SK-N-SH treated with all-trans-retinoic acid at 6 μM for 48 hours (cell line): Measurements from ENCODE around the gene ANO9.

Experiments
- ATAC-seq: fragments of 200-7000 bp; cut with Tn5 transposase; 3 replicates; pipeline ENCODE4 v1.9.1; 2020; ENCODE audit warnings: mild to moderate bottlenecking, moderate library complexity
- BACH2 ChIP-seq: fragments of 250-450 bp; sonication (Bioruptor Pico); IDR thresholded peaks from 2 replicates; pipeline ENCODE4 v1.9.0; 2021; ENCODE audit warnings: mild to moderate bottlenecking, borderline replicate concordance
- ESRRG ChIP-seq: fragments of 250-450 bp; sonication (Bioruptor Pico); IDR thresholded peaks from 2 replicates; pipeline ENCODE4 v1.6.1; 2021; ENCODE audit warnings: mild to moderate bottlenecking
- GLIS3 ChIP-seq: fragments of 250-450 bp; sonication (Bioruptor Pico); IDR thresholded peaks from 2 replicates; pipeline ENCODE4 v1.5.0; 2020; ENCODE audit warnings: mild to moderate bottlenecking, moderate library complexity
- OSR1 ChIP-seq: fragments of 250-450 bp; sonication (Bioruptor Pico); IDR thresholded peaks from 2 replicates; pipeline ENCODE4 v1.8.0; 2022; ENCODE audit warnings: moderate library complexity, mild to moderate bottlenecking, inconsistent platforms
- RARB ChIP-seq: fragments of 250-450 bp; sonication (Bioruptor Pico); IDR thresholded peaks from 2 replicates; pipeline ENCODE4 v1.8.0; 2021; ENCODE audit warnings: mild to moderate bottlenecking, moderate library complexity
- SNAI2 ChIP-seq: fragments of 250-450 bp; sonication (Bioruptor Pico); IDR thresholded peaks from 2 replicates; pipeline ENCODE4 v1.5.0; 2020; ENCODE audit warnings: mild to moderate bottlenecking, moderate library complexity
- TCF4 ChIP-seq: fragments of 250-450 bp; sonication (Bioruptor Pico); IDR thresholded peaks from 2 replicates; pipeline ENCODE4 v1.8.0; 2021; ENCODE audit warnings: mild to moderate bottlenecking, moderate library complexity, borderline replicate concordance
- TOX ChIP-seq: fragments of 250-450 bp; sonication (Bioruptor Pico); IDR thresholded peaks from 2 replicates; pipeline ENCODE4 v1.8.0; 2021; ENCODE audit warnings: mild to moderate bottlenecking, moderate library complexity, borderline replicate concordance
- ZC3H10 ChIP-seq: fragments of 250-450 bp; sonication (Bioruptor Pico); IDR thresholded peaks from 2 replicates; pipeline ENCODE4 v1.5.1; 2021; ENCODE audit warnings: mild to moderate bottlenecking, moderate library complexity
- ZFP3 ChIP-seq: fragments of 250-450 bp; sonication (Bioruptor Pico); IDR thresholded peaks from 2 replicates; pipeline ENCODE4 v1.5.0; 2020; ENCODE audit warnings: mild to moderate bottlenecking, moderate library complexity
- ZFP30 ChIP-seq: fragments of 450-650 bp; formaldehyde crosslinking; IDR thresholded peaks from 2 replicates; pipeline ENCODE4 v1.5.0; 2022; ENCODE audit warnings: mild to moderate bottlenecking, moderate library complexity
- ZNF70 ChIP-seq: fragments of 450-650 bp; formaldehyde crosslinking; IDR thresholded peaks from 2 replicates; pipeline ENCODE4 v1.5.0; 2020; ENCODE audit warnings: mild to moderate bottlenecking, moderate library complexity
- TF ChIP-seq, protein P1 (sequence below): fragments of 250-450 bp; sonication (Bioruptor Pico); IDR thresholded peaks from 2 replicates; pipeline ENCODE4 v1.8.0; 2020; ENCODE audit warnings: mild to moderate bottlenecking, moderate library complexity, borderline replicate concordance
- TF ChIP-seq, protein P2 (sequence below): fragments of 250-450 bp; sonication (Bioruptor Pico); IDR thresholded peaks from 2 replicates; pipeline ENCODE4 v1.5.1; 2020; ENCODE audit warnings: low read depth, mild to moderate bottlenecking, moderate library complexity
- TF ChIP-seq, protein P3 (sequence below): fragments of 250-450 bp; sonication (Bioruptor Pico); IDR thresholded peaks from 2 replicates; pipeline ENCODE4 v1.5.0; 2020; ENCODE audit warnings: mild to moderate bottlenecking, moderate library complexity
- TF ChIP-seq, protein P4 (sequence below): fragments of 250-450 bp; sonication (Bioruptor Pico); IDR thresholded peaks from 2 replicates; pipeline ENCODE4 v1.8.0; 2021; ENCODE audit warnings: low read depth, mild to moderate bottlenecking, moderate library complexity, borderline replicate concordance
- TF ChIP-seq, protein P5 (sequence below): fragments of 250-450 bp; sonication (Bioruptor Pico); IDR thresholded peaks from 2 replicates; pipeline ENCODE4 v1.5.1; 2021; ENCODE audit warnings: mild to moderate bottlenecking, moderate library complexity

The ANO9 gene

DNA sequence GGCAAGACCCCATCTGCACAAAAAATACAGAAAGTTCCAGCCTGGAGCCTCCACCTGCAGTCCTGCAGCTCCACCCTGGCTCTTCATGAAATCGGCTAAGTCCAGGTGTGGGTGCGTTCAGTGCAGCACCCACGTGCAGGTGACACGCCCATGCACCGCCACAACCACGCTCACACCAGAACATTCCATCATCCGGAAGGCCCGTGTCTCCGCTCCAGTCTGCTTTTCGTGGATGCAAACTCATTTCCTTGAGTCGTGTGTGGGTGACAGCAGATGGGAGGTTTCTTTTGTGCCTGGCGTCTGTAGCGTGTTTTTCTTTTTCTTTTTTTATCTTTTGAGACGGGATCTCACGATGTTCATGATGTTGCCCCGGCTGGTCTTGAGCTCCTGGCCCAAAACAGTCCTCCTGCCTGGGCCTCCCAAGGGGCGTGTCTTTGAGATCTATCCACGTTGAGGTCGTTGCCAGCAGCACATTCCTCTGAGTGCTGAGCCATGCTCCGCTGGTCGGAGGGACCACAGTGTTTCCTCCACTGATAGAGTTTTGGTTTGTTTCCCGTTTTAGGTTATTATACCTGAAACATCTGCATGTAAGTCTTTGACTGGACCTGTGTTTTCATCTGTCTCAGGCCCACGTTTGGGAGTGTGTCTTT, 15.4 kb upstream of the ANO9 start:
- TF ChIP-seq SNAI2 (CRISPR knock-in tag) (no peak), ESRRG (CRISPR knock-in tag) (no peak), TOX (CRISPR knock-in tag) (no peak), OSR1 (CRISPR knock-in tag) (no peak), ZNF70 (CRISPR knock-in tag) (no peak), ZC3H10 (CRISPR knock-in tag) (no peak), RARB (CRISPR knock-in tag) (no peak), ZFP3 (CRISPR knock-in tag) (no peak), GLIS3 (CRISPR knock-in tag) (no peak)
- TF ChIP-seq, protein P1, sequence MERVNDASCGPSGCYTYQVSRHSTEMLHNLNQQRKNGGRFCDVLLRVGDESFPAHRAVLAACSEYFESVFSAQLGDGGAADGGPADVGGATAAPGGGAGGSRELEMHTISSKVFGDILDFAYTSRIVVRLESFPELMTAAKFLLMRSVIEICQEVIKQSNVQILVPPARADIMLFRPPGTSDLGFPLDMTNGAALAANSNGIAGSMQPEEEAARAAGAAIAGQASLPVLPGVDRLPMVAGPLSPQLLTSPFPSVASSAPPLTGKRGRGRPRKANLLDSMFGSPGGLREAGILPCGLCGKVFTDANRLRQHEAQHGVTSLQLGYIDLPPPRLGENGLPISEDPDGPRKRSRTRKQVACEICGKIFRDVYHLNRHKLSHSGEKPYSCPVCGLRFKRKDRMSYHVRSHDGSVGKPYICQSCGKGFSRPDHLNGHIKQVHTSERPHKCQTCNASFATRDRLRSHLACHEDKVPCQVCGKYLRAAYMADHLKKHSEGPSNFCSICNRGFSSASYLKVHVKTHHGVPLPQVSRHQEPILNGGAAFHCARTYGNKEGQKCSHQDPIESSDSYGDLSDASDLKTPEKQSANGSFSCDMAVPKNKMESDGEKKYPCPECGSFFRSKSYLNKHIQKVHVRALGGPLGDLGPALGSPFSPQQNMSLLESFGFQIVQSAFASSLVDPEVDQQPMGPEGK (CRISPR knock-in tag) = no peak
- TF ChIP-seq, protein P2, sequence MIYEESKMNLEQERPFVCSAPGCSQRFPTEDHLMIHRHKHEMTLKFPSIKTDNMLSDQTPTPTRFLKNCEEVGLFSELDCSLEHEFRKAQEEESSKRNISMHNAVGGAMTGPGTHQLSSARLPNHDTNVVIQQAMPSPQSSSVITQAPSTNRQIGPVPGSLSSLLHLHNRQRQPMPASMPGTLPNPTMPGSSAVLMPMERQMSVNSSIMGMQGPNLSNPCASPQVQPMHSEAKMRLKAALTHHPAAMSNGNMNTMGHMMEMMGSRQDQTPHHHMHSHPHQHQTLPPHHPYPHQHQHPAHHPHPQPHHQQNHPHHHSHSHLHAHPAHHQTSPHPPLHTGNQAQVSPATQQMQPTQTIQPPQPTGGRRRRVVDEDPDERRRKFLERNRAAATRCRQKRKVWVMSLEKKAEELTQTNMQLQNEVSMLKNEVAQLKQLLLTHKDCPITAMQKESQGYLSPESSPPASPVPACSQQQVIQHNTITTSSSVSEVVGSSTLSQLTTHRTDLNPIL = no peak
- TF ChIP-seq, protein P3, sequence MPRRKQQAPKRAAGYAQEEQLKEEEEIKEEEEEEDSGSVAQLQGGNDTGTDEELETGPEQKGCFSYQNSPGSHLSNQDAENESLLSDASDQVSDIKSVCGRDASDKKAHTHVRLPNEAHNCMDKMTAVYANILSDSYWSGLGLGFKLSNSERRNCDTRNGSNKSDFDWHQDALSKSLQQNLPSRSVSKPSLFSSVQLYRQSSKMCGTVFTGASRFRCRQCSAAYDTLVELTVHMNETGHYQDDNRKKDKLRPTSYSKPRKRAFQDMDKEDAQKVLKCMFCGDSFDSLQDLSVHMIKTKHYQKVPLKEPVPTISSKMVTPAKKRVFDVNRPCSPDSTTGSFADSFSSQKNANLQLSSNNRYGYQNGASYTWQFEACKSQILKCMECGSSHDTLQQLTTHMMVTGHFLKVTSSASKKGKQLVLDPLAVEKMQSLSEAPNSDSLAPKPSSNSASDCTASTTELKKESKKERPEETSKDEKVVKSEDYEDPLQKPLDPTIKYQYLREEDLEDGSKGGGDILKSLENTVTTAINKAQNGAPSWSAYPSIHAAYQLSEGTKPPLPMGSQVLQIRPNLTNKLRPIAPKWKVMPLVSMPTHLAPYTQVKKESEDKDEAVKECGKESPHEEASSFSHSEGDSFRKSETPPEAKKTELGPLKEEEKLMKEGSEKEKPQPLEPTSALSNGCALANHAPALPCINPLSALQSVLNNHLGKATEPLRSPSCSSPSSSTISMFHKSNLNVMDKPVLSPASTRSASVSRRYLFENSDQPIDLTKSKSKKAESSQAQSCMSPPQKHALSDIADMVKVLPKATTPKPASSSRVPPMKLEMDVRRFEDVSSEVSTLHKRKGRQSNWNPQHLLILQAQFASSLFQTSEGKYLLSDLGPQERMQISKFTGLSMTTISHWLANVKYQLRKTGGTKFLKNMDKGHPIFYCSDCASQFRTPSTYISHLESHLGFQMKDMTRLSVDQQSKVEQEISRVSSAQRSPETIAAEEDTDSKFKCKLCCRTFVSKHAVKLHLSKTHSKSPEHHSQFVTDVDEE (CRISPR knock-in tag) = no peak
- TF ChIP-seq, all 23 proteins: peak for 0

DNA sequence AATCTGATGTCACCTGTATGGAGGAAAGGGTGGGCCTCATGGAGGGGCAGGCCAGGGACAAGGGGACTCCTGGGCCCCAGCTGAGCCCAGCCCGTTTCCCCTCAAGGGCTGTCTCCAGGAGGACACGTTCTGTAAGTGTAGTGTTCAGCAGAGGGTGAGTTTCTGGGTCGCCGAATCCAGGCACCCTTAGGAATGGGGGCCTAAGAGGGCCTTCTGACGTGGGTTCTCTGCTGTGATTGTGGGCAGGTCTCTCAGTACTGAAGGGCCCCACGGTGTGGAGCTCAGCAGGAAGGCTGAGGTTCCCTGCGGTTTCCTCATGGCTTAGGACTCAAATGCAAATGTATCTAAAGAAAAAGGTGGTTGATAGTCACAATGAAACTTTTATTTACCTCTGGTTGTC, 14.7 kb upstream of the ANO9 start:
- no peak for TF ChIP-seq TCF4 (CRISPR knock-in tag)
- no peak for TF ChIP-seq GLIS3 (CRISPR knock-in tag)
- TF ChIP-seq ZFP30 (CRISPR knock-in tag) = no peak
- ATAC-seq = no peak

More for the DNA sequence above, 15.4 kb upstream of the ANO9 start:
- no peak for ATAC-seq

DNA sequence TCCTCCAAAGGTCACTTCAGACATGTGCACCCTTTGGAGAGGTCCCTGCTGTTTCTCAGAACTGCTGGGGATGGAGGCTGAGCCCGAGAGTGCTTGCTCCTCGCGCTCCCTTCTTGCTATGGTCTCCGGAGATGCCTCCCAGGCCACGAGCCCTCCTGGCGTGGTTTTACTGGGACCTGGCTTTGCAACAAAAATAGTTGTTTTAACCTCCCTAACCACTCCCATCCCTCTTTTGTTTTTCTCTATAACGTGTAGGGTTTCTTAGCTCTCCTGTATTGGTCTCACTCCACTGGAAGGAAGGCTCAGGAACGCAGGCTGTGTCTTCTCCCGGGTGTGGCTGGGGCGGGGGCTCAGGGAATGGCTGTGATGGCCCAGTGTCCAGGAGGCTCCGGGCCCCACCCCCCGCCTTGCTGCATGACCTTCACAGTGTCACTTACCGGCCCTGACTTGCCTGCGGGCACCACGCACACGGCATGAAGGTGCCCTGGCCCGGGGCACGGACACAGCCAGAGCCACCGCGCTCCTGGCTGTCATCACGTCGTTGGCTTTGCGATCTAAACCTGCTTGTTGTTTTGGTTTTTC, 13.8 kb upstream of the ANO9 start:
- TF ChIP-seq, protein P4, sequence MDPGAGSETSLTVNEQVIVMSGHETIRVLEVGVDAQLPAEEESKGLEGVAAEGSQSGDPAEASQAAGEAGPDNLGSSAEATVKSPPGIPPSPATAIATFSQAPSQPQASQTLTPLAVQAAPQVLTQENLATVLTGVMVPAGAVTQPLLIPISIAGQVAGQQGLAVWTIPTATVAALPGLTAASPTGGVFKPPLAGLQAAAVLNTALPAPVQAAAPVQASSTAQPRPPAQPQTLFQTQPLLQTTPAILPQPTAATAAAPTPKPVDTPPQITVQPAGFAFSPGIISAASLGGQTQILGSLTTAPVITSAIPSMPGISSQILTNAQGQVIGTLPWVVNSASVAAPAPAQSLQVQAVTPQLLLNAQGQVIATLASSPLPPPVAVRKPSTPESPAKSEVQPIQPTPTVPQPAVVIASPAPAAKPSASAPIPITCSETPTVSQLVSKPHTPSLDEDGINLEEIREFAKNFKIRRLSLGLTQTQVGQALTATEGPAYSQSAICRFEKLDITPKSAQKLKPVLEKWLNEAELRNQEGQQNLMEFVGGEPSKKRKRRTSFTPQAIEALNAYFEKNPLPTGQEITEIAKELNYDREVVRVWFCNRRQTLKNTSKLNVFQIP = no peak
- TF ChIP-seq TCF4 (CRISPR knock-in tag) (no peak), ZC3H10 (CRISPR knock-in tag) (no peak), BACH2 (CRISPR knock-in tag) (no peak), ESRRG (CRISPR knock-in tag) (no peak), ZNF70 (CRISPR knock-in tag) (no peak), TOX (CRISPR knock-in tag) (no peak)
- TF ChIP-seq, protein P5, sequence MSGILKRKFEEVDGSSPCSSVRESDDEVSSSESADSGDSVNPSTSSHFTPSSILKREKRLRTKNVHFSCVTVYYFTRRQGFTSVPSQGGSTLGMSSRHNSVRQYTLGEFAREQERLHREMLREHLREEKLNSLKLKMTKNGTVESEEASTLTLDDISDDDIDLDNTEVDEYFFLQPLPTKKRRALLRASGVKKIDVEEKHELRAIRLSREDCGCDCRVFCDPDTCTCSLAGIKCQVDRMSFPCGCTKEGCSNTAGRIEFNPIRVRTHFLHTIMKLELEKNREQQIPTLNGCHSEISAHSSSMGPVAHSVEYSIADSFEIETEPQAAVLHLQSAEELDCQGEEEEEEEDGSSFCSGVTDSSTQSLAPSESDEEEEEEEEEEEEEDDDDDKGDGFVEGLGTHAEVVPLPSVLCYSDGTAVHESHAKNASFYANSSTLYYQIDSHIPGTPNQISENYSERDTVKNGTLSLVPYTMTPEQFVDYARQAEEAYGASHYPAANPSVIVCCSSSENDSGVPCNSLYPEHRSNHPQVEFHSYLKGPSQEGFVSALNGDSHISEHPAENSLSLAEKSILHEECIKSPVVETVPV (CRISPR knock-in tag) = no peak
- TF ChIP-seq, protein P1 (CRISPR knock-in tag) = no peak
- TF ChIP-seq, protein P2 = no peak
- ATAC-seq = no peak
